ENCODE measurements around the gene RUFY4. TPM values are rescaled to one million over a fixed set of nuclear protein-coding genes. Genes with fewer than 3 reads are reported as not detected.

Gene RUFY4
- total RNA-seq, 2 experiments from 2014 or later, result 1.6 to 1.7 TPM

GRCh38 chr2:218026244-218026643 is 42.8 kb upstream of the RUFY4 start:
- ChIA-PET POLR2A (no interaction called here), CTCF (no interaction called here)
- DNase-seq, result no peak

GRCh38 chr2:218026676-218027425 is 42.2 kb upstream of the RUFY4 start:
- Mint-ChIP-seq H3K36me3 (ENCODE audit: low read depth) (no peaks in the 10 kb centered on the region), H3K27ac (no peak overlapping the region), H3K9me3 (ENCODE audit: low read depth) (no peaks in the 10 kb centered on the region), H3K4me3 (no peak overlapping the region), H3K4me1 (no peaks in the 10 kb centered on the region), H3K27me3 (no peaks in the 10 kb centered on the region)
- CTCF ChIA-PET, result no interaction called here
- ATAC-seq, result no peak
- no peak for DNase-seq
- POLR2A ChIA-PET, result no interaction called here
- intact Hi-C loops (cut with DNase I, micrococcal nuclease), result no loop called here

More at GRCh38 chr2:218026244-218026643, 42.8 kb upstream of the RUFY4 start:
- no peak overlapping the region for H3K4me3 Mint-ChIP-seq
- ATAC-seq, result no peak
- no peaks in the 10 kb centered on the region for H3K27me3 Mint-ChIP-seq
- no peak overlapping the region for H3K27ac Mint-ChIP-seq
- H3K4me1 Mint-ChIP-seq, result no peaks in the 10 kb centered on the region
- no peaks in the 10 kb centered on the region for H3K36me3 Mint-ChIP-seq (ENCODE audit: low read depth)
- no peaks in the 10 kb centered on the region for H3K9me3 Mint-ChIP-seq (ENCODE audit: low read depth)
- intact Hi-C loops (cut with DNase I, micrococcal nuclease), result no loop called here

GRCh38 chr2:218027426-218028188 is 41.4 kb upstream of the RUFY4 start:
- DNase-seq (no peak), ATAC-seq (no peak)
- ChIA-PET POLR2A (no interaction called here), CTCF (interaction anchor here (0.6 to 1.1 kb wide), 3 partner anchors 15 to 238 kb away, joined by 3 to 5 read pairs (median 3); no protein-coding TSS in a partner anchor)
- intact Hi-C loops (cut with DNase I, micrococcal nuclease), result no loop called here
- no peak overlapping the region for H3K4me3 Mint-ChIP-seq
- no peaks in the 10 kb centered on the region for H3K27me3 Mint-ChIP-seq
- no peaks in the 10 kb centered on the region for H3K9me3 Mint-ChIP-seq (ENCODE audit: low read depth)
- H3K27ac Mint-ChIP-seq, result no peak overlapping the region
- no peaks in the 10 kb centered on the region for H3K4me1 Mint-ChIP-seq
- no peaks in the 10 kb centered on the region for H3K36me3 Mint-ChIP-seq (ENCODE audit: low read depth)

- DNase-seq (no peak), ATAC-seq (no peak)
- Mint-ChIP-seq H3K9me3 (ENCODE audit: low read depth) (no peaks in the 10 kb centered on the region), H3K36me3 (ENCODE audit: low read depth) (no peaks in the 10 kb centered on the region), H3K4me3 (no peak overlapping the region), H3K4me1 (no peaks in the 10 kb centered on the region), H3K27me3 (no peaks in the 10 kb centered on the region), H3K27ac (no peak overlapping the region)
- POLR2A ChIA-PET, result no interaction called here
- intact Hi-C loops (cut with DNase I, micrococcal nuclease), result no loop called here
- CTCF ChIA-PET, result interaction anchor here (0.6 to 1.1 kb wide), 3 partner anchors 15 to 238 kb away, joined by 3 to 5 read pairs (median 3); no protein-coding TSS in a partner anchor
These were observed 40.9 kb upstream of the RUFY4 start for GRCh38 chr2:218028189-218028495.

GRCh38 chr2:218028562-218029348 is 40.3 kb upstream of the RUFY4 start:
- H3K36me3 Mint-ChIP-seq (ENCODE audit: low read depth), result no peaks in the 10 kb centered on the region
- H3K4me1 Mint-ChIP-seq, result no peaks in the 10 kb centered on the region
- H3K9me3 Mint-ChIP-seq (ENCODE audit: low read depth), result no peaks in the 10 kb centered on the region
- no peaks in the 10 kb centered on the region for H3K27me3 Mint-ChIP-seq
- DNase-seq, result no peak
- intact Hi-C loops (cut with DNase I, micrococcal nuclease), result no loop called here
- ChIA-PET CTCF (interaction anchor here (0.8 to 1.1 kb wide), 2 partner anchors 14 to 239 kb away, joined by 3 read pairs; no protein-coding TSS in a partner anchor), POLR2A (no interaction called here)
- no peak overlapping the region for H3K27ac Mint-ChIP-seq
- ATAC-seq, result no peak
- no peak overlapping the region for H3K4me3 Mint-ChIP-seq

GRCh38 chr2:218029366-218030360 is 39.4 kb upstream of the RUFY4 start:
- H3K27ac Mint-ChIP-seq, result no peak overlapping the region
- no peak for DNase-seq
- H3K36me3 Mint-ChIP-seq (ENCODE audit: low read depth), result no peaks in the 10 kb centered on the region

GRCh38 chr2:218030409-218031195 is 38.5 kb upstream of the RUFY4 start:
- H3K4me1 Mint-ChIP-seq, result peaks cover 8% of the 10 kb centered on the region
- DNase-seq, result no peak
- ChIA-PET POLR2A (no interaction called here), CTCF (no interaction called here)
- no peak overlapping the region for H3K4me3 Mint-ChIP-seq
- intact Hi-C loops (cut with DNase I, micrococcal nuclease), result no loop called here
- no peak for ATAC-seq
- H3K27me3 Mint-ChIP-seq, result no peaks in the 10 kb centered on the region
- H3K27ac Mint-ChIP-seq, result no peak overlapping the region
- no peaks in the 10 kb centered on the region for H3K36me3 Mint-ChIP-seq (ENCODE audit: low read depth)
- no peaks in the 10 kb centered on the region for H3K9me3 Mint-ChIP-seq (ENCODE audit: low read depth)

More at GRCh38 chr2:218029366-218030360, 39.4 kb upstream of the RUFY4 start:
- intact Hi-C loops (cut with DNase I, micrococcal nuclease), result no loop called here
- ChIA-PET CTCF (no interaction called here), POLR2A (no interaction called here)
- Mint-ChIP-seq H3K9me3 (ENCODE audit: low read depth) (no peaks in the 10 kb centered on the region), H3K27me3 (no peaks in the 10 kb centered on the region), H3K4me1 (peaks cover 5% of the 10 kb centered on the region), H3K4me3 (no peak overlapping the region)
- ATAC-seq, result no peak

GRCh38 chr2:218031261-218031660 is 37.8 kb upstream of the RUFY4 start:
- ChIA-PET CTCF (no interaction called here), POLR2A (no interaction called here)
- H3K27me3 Mint-ChIP-seq, result no peaks in the 10 kb centered on the region
- H3K4me1 Mint-ChIP-seq, result peaks cover 8% of the 10 kb centered on the region
- DNase-seq (no peak), ATAC-seq (no peak)
- intact Hi-C loops (cut with DNase I, micrococcal nuclease), result no loop called here
- H3K27ac Mint-ChIP-seq, result no peak overlapping the region
- no peaks in the 10 kb centered on the region for H3K9me3 Mint-ChIP-seq (ENCODE audit: low read depth)
- H3K36me3 Mint-ChIP-seq (ENCODE audit: low read depth), result no peaks in the 10 kb centered on the region
- no peak overlapping the region for H3K4me3 Mint-ChIP-seq

GRCh38 chr2:218031771-218032257 is 37.2 kb upstream of the RUFY4 start:
- H3K4me1 Mint-ChIP-seq, result peaks cover 8% of the 10 kb centered on the region
- H3K9me3 Mint-ChIP-seq (ENCODE audit: low read depth), result no peaks in the 10 kb centered on the region
- DNase-seq (no peak), ATAC-seq (no peak)
- no peaks in the 10 kb centered on the region for H3K36me3 Mint-ChIP-seq (ENCODE audit: low read depth)
- no peak overlapping the region for H3K27ac Mint-ChIP-seq
- intact Hi-C loops (cut with DNase I, micrococcal nuclease), result no loop called here
- CTCF ChIA-PET, result interaction anchor here (1.3 kb wide), 1 partner anchor 9 kb away, joined by 3 read pairs; no protein-coding TSS in a partner anchor
- POLR2A ChIA-PET, result no interaction called here
- H3K4me3 Mint-ChIP-seq, result no peak overlapping the region
- no peaks in the 10 kb centered on the region for H3K27me3 Mint-ChIP-seq
